GM23248 (cell line): ENCODE measurements around the gene DEDD2. TPM values are rescaled to one million over a fixed set of nuclear protein-coding genes. Genes with fewer than 3 reads are reported as not detected.

ENCODE experiments used
- DNase-seq: peaks from one replicate; pipeline ENCODE4 v3.0.0-alpha.2; 2015
- H2AFZ ChIP-seq: fragments of 200-600 bp; sonication (generic); 2 replicates; pipeline ENCODE4 v1.6.1; 2016; ENCODE audit warnings: antibody characterized with exemption
- H3F3A ChIP-seq: fragments of 200-600 bp; sonication (generic); 2 replicates; pipeline ENCODE4 v1.6.1; 2016; ENCODE audit warnings: mild to moderate bottlenecking, antibody characterized with exemption, mixed run types; ENCODE audit not compliant: insufficient read depth
- H3K27ac ChIP-seq: fragments of 200-600 bp; sonication (generic); 2 replicates; pipeline ENCODE4 v1.5.1; 2016; ENCODE audit warnings: mild to moderate bottlenecking
- H3K27me3 ChIP-seq: fragments of 200-600 bp; sonication (generic); replicated peaks from 2 replicates; pipeline ENCODE4 v1.6.1; 2016; ENCODE audit warnings: mild to moderate bottlenecking; ENCODE audit not compliant: insufficient read depth
- H3K36me3 ChIP-seq: fragments of 200-600 bp; sonication (generic); 2 replicates; pipeline ENCODE4 v1.6.1; 2016; ENCODE audit warnings: low read depth, mild to moderate bottlenecking
- H3K4me1 ChIP-seq: fragments of 200-600 bp; sonication (generic); 2 replicates; pipeline ENCODE4 v1.6.1; 2016; ENCODE audit warnings: mild to moderate bottlenecking; ENCODE audit not compliant: insufficient read depth
- H3K4me2 ChIP-seq: fragments of 200-600 bp; sonication (generic); one replicate; pipeline ENCODE4 v1.6.1; 2016; ENCODE audit warnings: mild to moderate bottlenecking; ENCODE audit not compliant: unreplicated experiment
- H3K4me3 ChIP-seq: fragments of 200-600 bp; sonication (generic); 2 replicates; pipeline ENCODE4 v1.5.1; 2016; ENCODE audit warnings: mild to moderate bottlenecking
- H3K79me2 ChIP-seq: fragments of 200-600 bp; sonication (generic); 2 replicates; pipeline ENCODE4 v1.6.1; 2016; ENCODE audit warnings: mild to moderate bottlenecking; ENCODE audit not compliant: insufficient read depth
- H3K9ac ChIP-seq: fragments of 200-600 bp; sonication (generic); 2 replicates; pipeline ENCODE4 v1.6.1; 2016; ENCODE audit warnings: mild to moderate bottlenecking
- H3K9me2 ChIP-seq: fragments of 200-600 bp; sonication (generic); 2 replicates; pipeline ENCODE4 v1.6.1; 2016; ENCODE audit warnings: mixed run types, mild to moderate bottlenecking, moderate library complexity; ENCODE audit not compliant: insufficient read depth
- H3K9me3 ChIP-seq: fragments of 200-600 bp; sonication (generic); one replicate; pipeline ENCODE4 v1.6.1; 2017; ENCODE audit warnings: low read depth
- H4K20me1 ChIP-seq: fragments of 200-600 bp; sonication (generic); 2 replicates; pipeline ENCODE4 v1.6.0; 2016; ENCODE audit not compliant: insufficient read depth
- EZH2 ChIP-seq: fragments of 200-600 bp; sonication (generic); IDR thresholded peaks from 2 replicates; pipeline ENCODE4 v1.6.1; 2018; ENCODE audit warnings: antibody characterized with exemption, mild to moderate bottlenecking; ENCODE audit not compliant: insufficient read depth, poor library complexity, severe bottlenecking
- EZH2phosphoT487 ChIP-seq: fragments of 200-600 bp; sonication (generic); IDR thresholded peaks from 2 replicates; pipeline ENCODE4 v1.6.1; 2018; ENCODE audit warnings: antibody characterized with exemption, moderate library complexity, mild to moderate bottlenecking, low read depth; ENCODE audit not compliant: insufficient read depth
- WGBS, 2 experiments: methylation state at CpG; one replicate each; pipeline ENCODE4 v1.1.6; 2015 to 2017; ENCODE audit warnings: low lambda C conversion rate in 2 of 2, low coverage in 1 of 2; ENCODE audit errors: missing lambda C conversion rate in 2 of 2; 5-methylcytosine and 5-hydroxymethylcytosine counted together
- in situ Hi-C: fragments of 300-500 bp; cut with MboI; formaldehyde crosslinking; loops from 2 replicates; pipeline ENCODE4 v1.15.0; 2020
- polyA plus RNA-seq: library from polyadenylated mRNA; unstranded; fragments of >200 nt; fragmentation: Nextera tagmentation; extraction: Ambion mirVana; gene quantifications from 2 replicates; pipeline ENCODE4 v1.2.1, GENCODE V29; 2016
- total RNA-seq: library from RNA; depleted of rRNA; stranded (reverse); fragments of >200 nt; shearing (Covaris generic); gene quantifications from 2 replicates; pipeline ENCODE4 v1.2.3, GENCODE V29; 2014

The DEDD2 gene
- total and polyA plus RNA-seq, 2 experiments from 2014 or later: 21.1 to 27.8 TPM

GRCh38 chr19:42193294-42193693 is 24.2 kb downstream of the DEDD2 start:
- 50 to 67% methylated on average over 1 of the region's 1 CpG for WGBS, 2 experiments
- in situ Hi-C loops: no loop called here
- Histone ChIP-seq H3K4me2 (no peak overlapping the region), H3K4me1 (peaks cover 12% of the 10 kb centered on the region), H2AFZ (no peak overlapping the region), H3K27ac (no peak overlapping the region), H3K9me3 (no peaks in the 10 kb centered on the region), H3K79me2 (no peaks in the 10 kb centered on the region), H3K36me3 (no peaks in the 10 kb centered on the region), H3K4me3 (no peak overlapping the region), H3K9me2 (no peaks in the 10 kb centered on the region), H3K27me3 (no peaks in the 10 kb centered on the region), H4K20me1 (no peaks in the 10 kb centered on the region), H3F3A (no peaks in the 10 kb centered on the region), H3K9ac (no peak overlapping the region)
- no peak for TF ChIP-seq EZH2
- no peak for DNase-seq

GRCh38 chr19:42191855-42192254 is 25.6 kb downstream of the DEDD2 start:
- 44 to 52% methylated on average over 3 of the region's 3 CpGs for WGBS, 2 experiments
- in situ Hi-C loops: no loop called here
- Histone ChIP-seq H3K4me1 (peaks cover 12% of the 10 kb centered on the region), H3K4me3 (no peak overlapping the region), H3K9me2 (no peaks in the 10 kb centered on the region), H2AFZ (no peak overlapping the region), H3K27ac (no peak overlapping the region), H3K27me3 (no peaks in the 10 kb centered on the region), H3K79me2 (no peaks in the 10 kb centered on the region), H3K36me3 (no peaks in the 10 kb centered on the region), H3F3A (no peaks in the 10 kb centered on the region), H3K9me3 (no peaks in the 10 kb centered on the region), H3K4me2 (no peak overlapping the region), H4K20me1 (no peaks in the 10 kb centered on the region), H3K9ac (no peak overlapping the region)
- TF ChIP-seq EZH2phosphoT487 (no peak), EZH2 (no peak)
- DNase-seq: peak; percentile 85

GRCh38 chr19:42191330-42191729 is 26.1 kb downstream of the DEDD2 start:
- Histone ChIP-seq H3F3A (no peaks in the 10 kb centered on the region), H3K9ac (no peak overlapping the region), H3K27me3 (no peaks in the 10 kb centered on the region), H2AFZ (no peak overlapping the region), H3K9me3 (no peaks in the 10 kb centered on the region), H3K27ac (no peak overlapping the region), H3K36me3 (no peaks in the 10 kb centered on the region), H3K4me2 (no peak overlapping the region), H3K9me2 (no peaks in the 10 kb centered on the region), H3K4me1 (peaks cover 12% of the 10 kb centered on the region), H3K4me3 (no peak overlapping the region), H4K20me1 (no peaks in the 10 kb centered on the region), H3K79me2 (no peaks in the 10 kb centered on the region)
- TF ChIP-seq EZH2 (no peak), EZH2phosphoT487 (no peak)
- in situ Hi-C loops: no loop called here
- WGBS, 2 experiments: 100% methylated on average over 1 of the region's 1 CpG
- DNase-seq: no peak

- H3K27me3 ChIP-seq: no peaks in the 10 kb centered on the region
- H3K9ac ChIP-seq: no peak overlapping the region
- no peak for DNase-seq
- H3K36me3 ChIP-seq: no peaks in the 10 kb centered on the region
- H3F3A ChIP-seq: peaks cover 16% of the 10 kb centered on the region
- H3K27ac ChIP-seq: no peak overlapping the region
- no peaks in the 10 kb centered on the region for H3K9me3 ChIP-seq
- no peak overlapping the region for H3K4me3 ChIP-seq
- peaks cover 25% of the 10 kb centered on the region for H3K4me1 ChIP-seq
- no peak overlapping the region for H2AFZ ChIP-seq
- no peaks in the 10 kb centered on the region for H3K9me2 ChIP-seq
- WGBS, 2 experiments: 80 to 84% methylated on average over 3 of the region's 3 CpGs
- H3K79me2 ChIP-seq: no peaks in the 10 kb centered on the region
- no peak overlapping the region for H3K4me2 ChIP-seq
- in situ Hi-C loops: no loop called here
- H4K20me1 ChIP-seq: no peaks in the 10 kb centered on the region
- TF ChIP-seq EZH2 (no peak), EZH2phosphoT487 (no peak)
Observed at GRCh38 chr19:42189133-42189532, 28.3 kb downstream of the DEDD2 start.

DNA sequence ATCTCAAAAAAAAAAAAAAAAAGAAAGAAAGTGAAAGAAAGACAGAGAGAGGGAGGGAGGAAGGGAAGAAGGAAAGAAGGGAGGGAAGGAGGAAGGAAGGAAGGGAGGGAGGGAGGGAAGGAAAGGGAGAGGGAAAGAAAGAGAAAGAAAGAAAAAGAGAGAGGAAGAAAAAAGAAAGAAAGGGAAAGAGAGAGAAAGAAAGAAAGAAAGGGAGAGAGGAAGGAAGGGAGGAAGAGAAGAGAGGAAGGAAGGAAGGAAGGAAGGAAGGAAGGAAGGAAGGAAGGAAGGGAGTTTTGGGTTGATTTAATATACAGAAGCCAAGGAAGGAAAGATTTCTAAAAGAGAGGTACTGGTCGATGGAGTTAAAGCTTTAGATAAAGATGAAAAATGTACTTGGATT is 28.8 kb downstream of the DEDD2 start:
- Histone ChIP-seq H3K9ac (no peak overlapping the region), H3K79me2 (no peaks in the 10 kb centered on the region), H3K36me3 (no peaks in the 10 kb centered on the region), H3F3A (peaks cover 20% of the 10 kb centered on the region), H3K4me1 (peaks cover 28% of the 10 kb centered on the region), H2AFZ (no peak overlapping the region), H3K4me2 (no peak overlapping the region), H3K27ac (no peak overlapping the region), H3K9me3 (no peaks in the 10 kb centered on the region), H4K20me1 (no peaks in the 10 kb centered on the region), H3K4me3 (no peak overlapping the region), H3K27me3 (no peaks in the 10 kb centered on the region), H3K9me2 (no peaks in the 10 kb centered on the region)
- in situ Hi-C loops: no loop called here
- no peak for DNase-seq
- 56 to 57% methylated on average over 1 of the region's 1 CpG for WGBS, 2 experiments
- TF ChIP-seq EZH2 (no peak), EZH2phosphoT487 (no peak)
